COLO668 (cell line): Measurements from ENCODE around the gene RABGAP1L.

Experiments
- DNase-seq: peaks from one replicate; lab custom pipeline; 2025; ENCODE audit not compliant: unreplicated experiment; lab: John Stamatoyannopoulos, UW

The RABGAP1L gene

DNA sequence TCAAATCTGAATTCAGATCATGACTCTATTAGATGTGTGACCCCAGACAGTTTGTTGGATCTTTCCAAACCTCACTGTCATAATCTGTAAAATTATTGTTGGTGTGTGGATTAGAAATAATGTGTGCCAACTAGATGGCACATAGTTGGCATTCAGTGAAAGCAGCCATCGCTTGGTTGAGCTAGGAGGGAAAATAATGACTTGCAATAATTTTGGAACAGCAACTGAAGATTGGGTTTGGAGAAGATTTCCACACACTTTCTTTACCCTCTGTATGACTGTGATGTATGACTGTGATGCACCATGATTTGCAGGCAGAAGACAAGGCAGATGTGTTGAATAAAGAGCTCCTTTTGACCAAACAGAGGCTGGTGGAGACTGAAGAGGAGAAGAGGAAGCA, 816.4 kb downstream of the RABGAP1L start:
- DNase-seq = no peak

DNA sequence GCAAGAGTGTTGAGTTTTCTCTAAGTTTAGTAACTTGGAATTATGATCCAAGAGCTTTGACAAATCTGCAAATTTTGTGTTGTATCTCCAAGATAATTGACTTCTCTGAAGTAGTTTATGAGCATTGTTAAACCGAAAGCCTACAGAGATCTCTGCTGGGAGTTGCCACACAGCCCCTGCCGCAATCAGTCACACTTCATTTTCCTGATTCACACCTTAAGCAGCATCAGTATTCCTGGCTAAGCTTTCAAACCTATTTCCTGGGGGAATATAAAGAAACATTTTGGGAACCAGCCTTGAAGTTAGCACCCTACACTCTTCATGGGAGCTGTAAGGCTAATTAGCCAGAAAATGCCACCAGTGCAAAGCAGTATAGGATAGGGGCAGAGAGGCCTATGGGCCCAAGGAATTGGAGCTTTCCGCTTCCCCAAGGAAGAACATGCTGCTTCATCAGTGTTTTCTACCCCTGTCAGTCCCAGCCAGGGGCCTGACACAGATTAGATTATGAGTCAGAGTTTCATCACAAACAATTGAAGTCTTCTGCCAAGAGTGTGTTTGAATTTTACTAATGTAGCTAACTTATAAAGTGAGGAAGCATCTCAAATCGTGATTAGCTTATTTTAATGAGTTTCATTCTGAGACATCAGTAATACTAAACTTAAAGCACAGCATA, 817.3 kb downstream of the RABGAP1L start:
- DNase-seq = no peak

- DNase-seq = no peak
Measured at GRCh38 chr1:174982971-174983689, 823.8 kb downstream of the RABGAP1L start.

DNA sequence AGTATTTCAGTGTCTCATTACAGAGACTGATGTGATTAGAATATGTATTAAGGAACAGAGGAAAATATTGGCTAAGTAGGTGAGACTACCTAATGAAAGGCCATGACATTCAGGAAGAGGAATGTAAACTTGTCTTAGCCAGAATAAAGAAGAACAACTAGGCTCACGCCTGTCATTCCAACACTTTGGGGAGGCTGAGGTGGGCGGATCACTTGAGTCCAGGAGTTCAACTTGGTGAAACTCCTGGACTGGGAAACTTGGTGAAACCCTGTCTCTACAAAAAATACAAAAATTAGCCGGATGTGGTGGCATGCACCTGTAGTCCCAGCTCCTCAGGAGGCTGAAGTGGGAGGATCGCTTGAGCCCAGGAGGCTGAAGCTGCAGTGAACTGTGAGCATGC, 825.6 kb downstream of the RABGAP1L start:
- DNase-seq = no peak

- no peak for DNase-seq
Measured at GRCh38 chr1:174988539-174988938, 829.2 kb downstream of the RABGAP1L start.

DNA sequence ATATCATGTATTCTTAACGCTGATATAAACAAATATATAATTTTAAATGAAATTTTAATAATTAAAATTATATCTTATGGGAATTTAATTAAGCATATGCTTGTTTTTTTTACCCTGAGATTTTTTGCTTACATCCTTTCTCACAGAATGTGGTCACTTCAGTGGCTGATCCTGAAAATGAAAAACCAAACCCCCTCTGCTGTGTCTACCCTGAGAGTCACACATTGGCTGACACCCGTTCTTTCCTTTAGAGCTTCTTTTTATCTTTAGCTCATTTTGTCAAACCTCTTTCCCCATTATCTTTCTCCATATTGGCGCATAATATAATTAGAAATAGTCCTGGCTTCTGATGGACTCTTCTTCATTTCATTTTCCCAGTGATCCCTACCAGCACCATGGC, 829.7 kb downstream of the RABGAP1L start:
- no peak for DNase-seq

DNA sequence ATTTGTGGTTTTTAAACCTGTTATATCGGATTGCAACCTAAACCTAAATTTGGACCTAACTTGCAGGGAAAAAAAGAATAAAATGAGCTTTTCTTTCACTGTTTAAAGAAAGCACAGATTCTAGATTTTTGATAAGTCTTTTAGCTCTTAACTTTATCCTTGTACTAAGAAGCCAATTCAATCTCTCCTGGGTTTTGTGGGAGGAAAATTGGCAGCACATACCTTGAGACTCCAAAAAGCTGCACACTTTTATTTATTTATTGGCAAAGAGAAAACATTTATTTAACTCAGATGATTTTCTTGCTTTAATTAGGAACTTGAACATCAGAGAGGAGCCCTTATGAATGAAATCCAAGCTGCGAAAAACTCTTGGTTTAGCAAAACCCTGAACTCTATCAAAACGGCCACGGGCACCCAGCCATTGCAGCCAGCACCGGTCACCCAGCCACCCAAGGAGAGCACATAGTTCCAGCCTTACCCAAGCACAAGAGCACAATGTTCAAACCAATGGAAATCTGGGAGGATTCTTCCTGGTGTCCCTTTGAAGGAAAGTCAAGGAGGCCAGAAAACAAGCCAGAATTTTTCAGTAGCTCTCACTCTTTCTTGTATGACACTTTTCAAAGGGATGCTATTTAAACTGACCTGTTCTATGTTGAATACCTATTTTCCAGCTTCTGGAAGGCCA, 830.4 kb downstream of the RABGAP1L start:
- no peak for DNase-seq

DNA sequence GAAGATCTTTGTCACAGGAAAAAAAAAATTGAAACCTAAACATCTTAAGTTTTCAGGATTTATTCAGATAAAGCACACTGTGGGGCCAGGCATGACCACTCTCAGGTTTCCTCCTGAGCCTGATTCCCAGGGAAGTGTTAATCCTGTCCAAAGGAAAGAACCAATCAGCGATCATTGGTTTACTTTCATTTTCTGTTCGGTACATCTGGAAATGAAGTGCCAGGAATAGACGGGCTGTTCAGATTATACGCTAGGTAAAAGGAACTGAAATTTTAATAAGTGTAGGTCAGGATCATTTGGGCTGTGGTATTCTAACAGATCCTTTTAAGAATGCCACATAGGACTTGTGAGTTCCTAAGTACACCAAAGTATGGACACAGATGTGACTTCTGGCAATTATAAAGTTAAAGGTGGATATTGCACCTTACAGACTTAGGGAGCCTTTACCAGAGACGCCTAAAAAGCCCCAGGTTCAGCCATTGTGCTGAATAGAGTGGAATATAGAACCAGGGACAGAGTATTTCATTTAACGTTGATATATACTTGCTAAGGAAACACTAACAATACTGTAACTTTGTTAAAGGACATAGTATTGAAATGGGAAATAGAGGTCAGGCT, 831.2 kb downstream of the RABGAP1L start:
- peak; percentile 18 for DNase-seq

GRCh38 chr1:174991473-174991872, 832.2 kb downstream of the RABGAP1L start:
- DNase-seq = no peak

DNA sequence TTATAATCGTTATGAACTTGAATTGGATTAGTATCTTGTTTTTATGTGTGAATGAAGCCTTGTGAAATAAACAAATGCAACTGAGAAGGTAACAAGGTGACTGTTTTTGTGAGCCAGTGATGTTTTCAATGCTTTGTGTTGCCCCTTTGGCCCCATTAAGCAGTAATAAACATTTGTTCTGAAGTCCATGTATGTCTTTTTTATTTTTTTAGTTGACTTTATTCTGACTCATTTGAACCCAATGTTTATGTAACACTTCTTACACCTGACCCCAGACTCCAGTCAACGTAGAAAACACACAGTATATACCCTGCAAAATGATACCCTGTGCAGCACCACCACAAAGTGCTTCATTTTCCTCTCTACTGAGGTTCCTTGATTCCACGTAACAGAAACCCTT, 835.8 kb downstream of the RABGAP1L start:
- DNase-seq = no peak

GRCh38 chr1:174995916-174996315, 836.6 kb downstream of the RABGAP1L start:
- DNase-seq = no peak

DNA sequence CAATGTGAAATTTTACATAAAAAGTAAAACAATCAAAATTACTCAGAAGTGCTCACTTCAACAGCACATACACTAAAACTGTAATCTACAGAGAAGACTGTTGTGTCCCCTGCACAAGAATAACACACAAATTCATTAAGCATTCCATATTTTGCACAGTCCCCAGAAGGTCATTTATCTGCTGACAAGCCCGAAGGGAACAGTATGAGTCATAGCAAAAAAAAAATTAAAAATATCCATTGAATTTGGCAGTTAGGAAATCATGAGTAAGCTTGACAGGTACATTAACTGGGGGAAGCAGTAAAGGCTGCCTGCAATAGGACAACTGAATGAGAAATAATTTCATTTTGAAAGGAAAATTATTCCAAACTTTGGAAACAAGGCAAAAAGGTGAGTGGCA, 837.2 kb downstream of the RABGAP1L start:
- no peak for DNase-seq

- no peak for DNase-seq
Measured at GRCh38 chr1:174997041-174997440, 837.7 kb downstream of the RABGAP1L start.

DNA sequence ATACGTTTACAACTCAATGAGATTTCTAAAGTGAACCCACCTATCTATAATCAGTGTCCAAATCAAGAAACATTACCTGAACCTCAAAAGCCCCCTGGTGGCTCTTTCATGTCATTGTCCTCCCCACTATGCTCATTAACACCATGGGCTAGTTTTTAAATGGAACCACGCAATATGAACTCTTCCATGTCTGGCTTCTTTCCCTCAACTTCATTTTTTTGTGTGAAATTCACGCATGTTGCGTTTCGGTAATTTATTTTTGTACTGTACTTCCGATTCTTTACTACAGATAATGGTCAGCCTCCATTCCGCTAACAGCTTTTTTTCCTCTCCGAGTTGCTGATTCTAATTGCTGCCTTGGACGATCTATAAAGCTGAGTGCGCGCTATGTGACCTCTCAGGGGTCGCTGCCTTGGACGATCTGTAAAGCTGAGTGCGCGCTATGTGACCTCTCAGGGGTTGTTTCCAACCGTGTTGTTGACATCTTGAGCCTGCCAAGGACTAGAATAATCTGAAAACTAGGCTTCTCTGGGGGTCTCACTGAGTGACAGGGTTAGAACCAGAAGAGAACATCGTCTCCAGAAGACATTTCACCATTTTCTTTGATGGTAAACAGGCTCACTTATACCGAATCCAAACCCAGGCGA, 839.4 kb downstream of the RABGAP1L start:
- DNase-seq = peak; percentile 61

- DNase-seq = peak; percentile 98
Measured at GRCh38 chr1:174999216-174999935, 840.1 kb downstream of the RABGAP1L start.

- peak; percentile 74 for DNase-seq
Measured at GRCh38 chr1:174999936-175000696, 840.8 kb downstream of the RABGAP1L start, which contains the start of gene CACYBP. Gene CACYBP, plus strand, starts transcription at chr1:174999947. Its CDS starts 234 bp downstream, at chr1:175000181.

- no peak for DNase-seq
Measured at GRCh38 chr1:175000697-175001187, 841.4 kb downstream of the RABGAP1L start.

DNA sequence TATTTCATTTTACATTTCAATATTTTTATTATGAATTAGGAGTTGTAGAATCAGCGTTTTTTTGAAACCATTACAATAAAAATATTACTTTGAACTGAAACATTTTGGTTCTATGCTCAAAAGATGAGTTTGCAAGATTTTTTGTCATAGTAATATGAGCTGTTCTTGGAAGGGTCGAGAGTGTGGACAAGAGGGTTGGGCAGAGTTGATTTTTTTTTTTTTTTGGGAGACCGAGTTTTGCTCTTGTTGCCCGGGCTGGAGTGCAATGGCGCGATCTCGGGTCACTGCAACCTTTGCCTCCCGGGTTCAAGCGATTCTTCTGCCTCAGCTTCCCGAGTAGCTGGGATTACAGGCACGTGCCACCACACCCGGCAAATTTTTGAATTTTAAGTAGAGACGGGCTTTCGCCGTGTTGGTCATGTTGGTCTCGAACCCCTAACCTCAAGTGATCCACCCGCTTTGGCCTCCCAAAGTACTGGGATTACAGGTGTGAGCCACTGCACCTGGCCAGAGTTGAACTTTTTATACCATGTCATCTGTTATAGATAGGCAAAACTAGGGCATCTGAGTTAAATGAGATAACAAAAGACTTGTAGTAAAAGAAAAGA, 843.7 kb downstream of the RABGAP1L start:
- no peak for DNase-seq

GRCh38 chr1:175003521-175003920, 844.2 kb downstream of the RABGAP1L start:
- no peak for DNase-seq
